ENCODE results near the gene MEMO1. TPM values are rescaled to one million over a fixed set of nuclear protein-coding genes. Genes with fewer than 3 reads are reported as not detected.
"Not testable (repeated sequence)": the region's sequence is repeated elsewhere in the genome, so short reads cannot be mapped to it uniquely, and the experiment has no call there.

Gene MEMO1
- polyA plus RNA-seq, 1 donor, result 41.8 TPM

DNA sequence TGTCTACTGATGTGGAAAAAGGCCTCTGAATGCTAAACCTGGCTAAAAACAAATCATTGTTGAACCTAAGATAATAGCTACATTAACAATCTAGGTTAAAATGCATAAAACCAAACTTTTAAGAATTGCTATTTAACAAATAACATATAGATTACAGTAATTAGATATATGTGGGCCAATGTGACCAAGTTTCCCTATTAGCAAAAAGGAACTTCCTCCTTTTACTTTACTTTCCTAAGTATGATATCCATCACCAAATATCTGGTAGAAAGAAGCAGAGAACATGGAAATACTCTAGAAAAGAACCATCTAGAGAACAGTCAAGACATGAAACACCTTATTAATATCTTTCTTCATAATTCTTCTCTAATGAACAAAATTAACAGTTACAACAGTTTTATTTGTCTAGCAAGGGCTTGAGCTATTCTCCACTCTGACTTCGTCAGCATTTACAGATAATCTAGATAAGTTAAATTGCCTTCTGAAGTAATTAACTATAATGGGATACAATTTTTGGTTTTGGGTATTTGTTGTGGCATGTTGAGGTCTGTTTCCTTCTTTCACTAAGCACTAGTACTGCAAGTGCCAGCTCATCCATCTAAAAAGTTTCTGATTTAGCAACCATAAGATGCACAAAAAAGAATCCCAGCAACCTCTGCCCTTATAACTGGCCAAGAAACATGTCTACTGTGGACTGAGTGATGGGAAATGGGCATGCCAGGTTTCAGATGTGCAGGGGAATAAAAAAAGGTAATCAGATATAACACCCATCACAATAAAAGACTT is 53.3 kb downstream of the MEMO1 start:
- no peak for DNase-seq (ENCODE audit: low read depth)

DNA sequence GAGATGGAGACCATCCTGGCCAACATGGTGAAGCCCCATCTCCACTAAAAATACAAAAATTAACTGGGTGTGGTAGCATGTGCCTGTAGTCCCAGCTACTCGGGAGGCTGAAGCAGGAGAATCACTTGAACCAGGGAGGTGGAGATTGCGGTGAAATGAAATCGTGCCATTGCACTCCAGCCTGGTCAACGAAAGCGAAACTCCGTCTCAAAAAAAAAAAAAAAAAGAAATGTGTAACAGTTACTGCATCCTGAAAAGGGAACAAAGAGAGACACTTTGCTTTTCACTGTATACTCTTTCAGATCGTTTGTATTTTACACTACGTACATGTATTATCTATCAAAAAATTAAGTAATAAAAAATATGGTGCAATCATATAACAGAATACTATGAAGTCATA is 53.9 kb downstream of the MEMO1 start:
- DNase-seq (ENCODE audit: low read depth), result not testable (repeated sequence)

DNA sequence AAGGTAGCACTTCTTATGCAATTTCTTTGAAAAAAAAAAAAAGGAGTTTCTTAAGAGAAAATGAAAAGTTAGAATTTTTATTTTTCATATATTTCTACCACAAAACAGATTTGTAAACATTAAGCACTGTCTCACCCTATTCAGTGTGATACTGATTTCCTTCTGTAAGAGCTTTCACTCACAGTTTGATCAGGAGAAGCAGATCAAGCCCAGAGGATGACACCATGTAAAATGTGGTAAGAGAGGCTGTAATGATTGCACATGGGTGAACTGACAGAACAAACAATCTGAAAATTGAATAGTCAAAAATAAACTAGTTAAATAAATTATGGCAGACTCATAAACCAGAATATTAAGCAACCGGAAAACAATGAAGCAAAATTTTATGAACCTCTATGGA is 54.5 kb downstream of the MEMO1 start:
- DNase-seq (ENCODE audit: low read depth), result no peak

DNA sequence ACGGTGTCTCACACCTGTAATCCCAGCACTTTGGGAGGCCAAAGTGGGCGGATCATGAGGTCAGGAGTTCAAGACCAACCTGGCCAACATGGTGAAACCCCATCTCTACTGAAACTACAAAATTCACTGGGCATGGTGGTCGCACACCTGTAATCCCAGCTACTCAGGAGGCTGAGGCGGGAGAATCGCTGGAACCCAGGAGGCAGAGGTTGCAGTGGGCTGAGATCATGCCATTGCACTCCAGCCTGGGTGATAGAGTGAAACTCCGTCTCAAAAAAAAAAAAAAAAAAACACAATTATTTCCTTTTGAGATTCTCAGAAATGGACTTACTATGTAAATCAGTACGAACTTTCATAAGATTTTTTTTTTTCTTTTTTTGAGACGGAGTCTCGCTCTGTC is 57.7 kb downstream of the MEMO1 start:
- not testable (repeated sequence) for DNase-seq (ENCODE audit: low read depth)

DNA sequence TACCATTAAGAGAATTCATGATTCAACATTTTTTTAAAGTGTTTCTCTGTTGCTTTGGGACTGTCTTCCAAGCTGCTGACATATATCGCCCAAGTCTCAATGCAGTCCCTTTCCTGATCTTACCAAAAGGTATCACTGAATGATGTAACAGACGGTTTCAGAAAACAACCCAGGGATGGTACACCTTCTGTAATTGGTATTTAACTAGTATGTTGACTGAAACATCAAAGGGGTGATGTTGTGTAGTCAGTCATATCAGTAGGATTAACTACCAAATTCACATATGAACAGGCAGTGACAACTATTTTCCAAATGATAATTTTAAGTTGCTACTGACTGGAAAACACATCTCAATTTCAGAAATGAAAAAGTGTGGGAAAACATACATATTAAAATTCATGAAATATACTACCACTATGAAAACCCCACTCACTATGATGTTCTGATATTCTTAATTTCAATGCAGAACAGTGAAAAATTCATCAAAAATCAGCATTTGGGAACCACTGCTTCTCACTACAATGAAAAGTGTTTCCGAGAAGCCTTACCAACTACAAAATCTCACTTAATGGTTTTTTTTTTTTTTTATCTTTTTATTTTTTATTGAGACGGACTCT is 59.8 kb downstream of the MEMO1 start:
- no peak for DNase-seq (ENCODE audit: low read depth)

DNA sequence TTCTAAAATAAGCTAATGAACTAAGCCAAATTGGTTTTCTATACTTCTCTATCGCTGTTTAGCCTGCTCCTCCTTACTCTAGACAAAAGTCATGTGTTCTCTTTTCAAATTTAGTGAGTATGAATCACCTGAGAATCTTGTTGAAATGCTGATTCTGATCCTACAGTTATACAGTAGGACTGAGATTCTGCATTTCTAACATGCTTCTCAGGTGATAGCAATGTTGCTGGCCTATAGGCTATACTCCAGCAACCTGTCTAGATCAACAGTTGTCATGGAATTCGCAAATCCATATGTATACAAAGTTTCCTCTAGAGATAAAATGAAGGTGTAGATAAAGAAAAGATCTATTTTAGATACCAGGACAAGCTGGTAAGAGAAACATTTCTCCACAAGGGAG is 62.9 kb downstream of the MEMO1 start:
- DNase-seq (ENCODE audit: low read depth), result no peak

DNA sequence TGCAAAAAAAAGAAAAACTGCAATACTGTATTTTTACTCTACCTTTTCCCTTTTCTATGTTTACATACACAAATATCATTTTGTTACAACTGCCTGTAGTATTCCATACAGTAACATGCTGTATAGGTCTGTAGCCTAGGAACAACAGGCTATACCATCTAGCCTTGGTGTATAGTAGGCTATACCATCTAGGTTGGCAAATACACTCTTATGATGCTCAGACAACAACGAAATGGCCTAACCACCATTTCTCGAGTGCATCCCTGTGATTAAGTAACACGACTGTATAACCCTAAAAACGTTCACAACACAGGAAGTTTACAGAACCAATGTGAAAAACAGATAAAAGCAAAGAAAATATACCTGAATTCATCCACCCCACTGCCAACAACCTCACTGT is 64.0 kb downstream of the MEMO1 start:
- DNase-seq (ENCODE audit: low read depth), result no peak

DNA sequence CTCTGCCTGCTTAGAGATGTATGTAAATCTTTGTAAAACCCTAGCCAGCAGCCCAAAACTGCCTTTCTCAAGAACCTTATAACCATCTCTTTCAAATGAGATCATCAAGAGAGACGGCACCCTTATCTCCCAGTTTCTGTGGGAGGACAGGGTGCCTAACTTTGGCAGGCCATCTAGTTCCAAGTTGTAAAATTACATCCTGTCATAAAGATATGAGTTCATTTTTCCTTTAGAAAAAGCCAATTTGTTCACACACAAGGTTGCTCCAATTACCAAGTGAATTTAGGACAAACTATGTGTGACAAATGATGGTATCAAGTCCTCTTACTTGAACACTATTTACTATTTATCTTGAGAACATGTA is 65.3 kb downstream of the MEMO1 start:
- no peak for DNase-seq (ENCODE audit: low read depth)

DNA sequence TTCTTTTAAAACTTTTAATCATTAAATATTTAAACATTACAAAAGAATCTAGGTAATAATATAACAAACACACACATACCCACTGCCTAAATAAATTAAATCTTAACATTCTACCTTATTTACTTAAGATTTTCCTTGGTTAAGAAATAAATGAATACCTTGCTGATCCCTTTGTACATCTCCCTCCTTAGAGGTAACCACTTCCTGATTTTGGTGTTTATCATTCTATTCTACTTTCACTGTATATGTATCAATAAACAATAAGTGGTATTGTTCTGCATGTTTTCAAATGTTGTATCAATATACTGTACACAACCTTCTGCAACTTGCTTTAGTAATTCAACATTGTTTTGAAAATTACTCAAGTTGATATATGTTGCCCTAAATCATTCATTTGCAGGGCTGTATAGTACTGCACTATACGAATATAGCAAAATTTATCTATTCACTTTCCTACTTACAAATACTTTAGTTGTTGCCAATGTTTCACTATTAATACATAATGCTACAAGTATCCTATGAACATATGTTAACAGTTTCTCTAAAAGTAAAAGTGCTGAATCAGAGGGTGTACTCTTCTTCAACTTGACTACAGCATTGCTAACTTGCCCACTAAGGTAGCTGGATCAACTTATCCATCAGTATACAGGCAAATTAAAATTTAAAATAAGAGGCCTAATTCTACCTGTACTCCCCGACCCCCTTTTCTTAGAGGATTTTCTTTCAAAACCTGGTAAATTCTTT is 65.8 kb downstream of the MEMO1 start:
- DNase-seq (ENCODE audit: low read depth), result no peak

DNA sequence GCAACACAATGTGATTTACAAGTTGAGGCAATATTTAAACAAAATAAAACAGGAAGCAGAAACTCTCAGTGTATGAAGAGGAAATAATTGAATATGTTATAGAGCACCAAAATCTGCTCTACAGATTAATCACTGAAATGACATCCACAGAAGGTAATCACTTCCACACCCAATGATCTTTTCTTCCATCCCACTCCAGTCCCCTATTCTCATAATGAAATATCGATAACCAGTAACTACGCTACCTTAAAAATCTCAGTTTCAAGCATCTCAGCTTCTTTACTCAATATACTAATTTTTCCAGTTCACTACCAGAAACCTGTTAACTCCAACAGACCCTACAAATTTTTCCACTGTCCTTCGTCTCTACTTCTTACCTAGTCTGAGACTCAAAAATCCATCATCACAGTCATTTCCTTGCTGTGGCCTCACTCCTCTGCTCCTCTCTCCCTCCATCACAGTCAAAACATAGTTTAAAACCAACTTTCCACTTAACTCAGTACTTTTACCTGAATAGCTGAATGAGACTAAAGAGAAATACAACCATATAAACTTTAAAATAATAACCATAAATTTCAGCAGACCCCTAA is 67.1 kb downstream of the MEMO1 start:
- DNase-seq (ENCODE audit: low read depth), result no peak

DNA sequence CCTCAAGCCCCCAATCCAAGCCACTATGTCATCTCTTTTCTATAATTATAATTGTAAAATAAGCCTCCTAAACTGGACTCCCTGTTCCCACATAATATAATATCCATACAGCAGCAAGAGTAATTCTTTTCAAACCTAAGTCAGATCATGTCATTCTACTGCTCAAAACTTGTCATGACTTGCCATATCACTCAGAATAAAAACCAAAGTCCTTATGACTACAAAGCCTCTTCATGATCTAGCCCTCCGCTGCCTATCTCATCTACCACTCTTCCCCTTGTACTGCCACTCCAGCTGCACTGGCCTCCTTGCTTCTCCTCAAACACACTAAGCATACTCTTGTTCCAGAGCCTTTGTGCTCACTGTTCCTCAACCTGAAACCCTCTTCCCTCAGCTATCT is 69.9 kb downstream of the MEMO1 start:
- no peak for DNase-seq (ENCODE audit: low read depth)

DNA sequence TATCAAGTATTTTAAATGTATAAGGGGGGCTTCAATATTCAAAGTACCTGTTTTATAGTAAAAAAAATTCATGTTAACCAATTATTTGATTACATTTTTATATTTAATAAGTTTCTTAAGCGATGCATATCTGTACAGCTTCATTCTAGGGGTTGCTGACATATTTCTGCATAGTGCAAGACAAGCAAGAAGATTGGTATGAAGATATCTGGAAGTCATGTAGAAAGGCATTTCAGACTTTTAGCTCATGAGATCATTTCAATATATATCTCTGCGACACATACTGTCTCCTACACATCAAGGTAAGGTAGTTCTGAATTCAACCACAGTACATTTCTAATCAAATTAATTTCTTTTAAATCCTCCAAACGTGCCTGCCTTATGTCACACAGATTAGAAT is 73.1 kb downstream of the MEMO1 start:
- DNase-seq (ENCODE audit: low read depth), result no peak

DNA sequence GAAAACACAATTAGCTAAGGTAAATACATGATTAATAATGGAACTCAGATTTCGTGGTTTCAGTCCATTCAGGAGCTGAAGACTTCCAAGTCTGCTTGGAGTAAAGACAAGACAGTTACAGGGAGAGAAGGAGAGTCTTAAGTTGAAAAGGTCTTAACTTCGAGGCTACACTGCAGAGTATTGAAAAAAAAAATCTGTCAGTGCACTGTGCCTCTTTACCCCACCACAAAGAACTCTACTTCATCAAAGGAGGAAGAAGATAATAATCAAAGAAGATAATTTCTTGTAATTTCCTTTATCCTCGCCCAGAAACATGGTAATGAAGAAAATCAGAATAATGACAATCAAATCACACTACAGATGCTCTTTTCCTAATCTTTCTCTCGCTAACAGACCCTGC is 75.4 kb downstream of the MEMO1 start:
- no peak for DNase-seq (ENCODE audit: low read depth)

DNA sequence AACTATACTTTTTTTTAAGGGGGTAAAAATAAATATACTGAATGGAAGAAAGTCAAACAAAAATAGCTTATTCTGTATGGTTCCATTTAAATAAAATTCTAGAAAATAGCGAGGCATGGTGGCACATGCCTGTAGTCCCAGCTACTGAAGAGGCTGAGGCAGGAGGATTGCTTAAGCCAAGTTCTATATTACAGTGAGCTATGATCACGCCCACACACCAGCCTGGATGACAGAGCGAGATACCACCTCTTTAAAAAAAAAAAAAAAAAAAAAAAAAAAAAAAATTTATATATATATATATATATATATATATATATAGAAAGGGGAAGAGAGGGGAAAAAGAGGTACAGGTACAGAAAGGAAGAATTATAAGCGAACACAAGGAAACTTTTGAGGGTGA is 77.7 kb downstream of the MEMO1 start:
- no peak for DNase-seq (ENCODE audit: low read depth)

DNA sequence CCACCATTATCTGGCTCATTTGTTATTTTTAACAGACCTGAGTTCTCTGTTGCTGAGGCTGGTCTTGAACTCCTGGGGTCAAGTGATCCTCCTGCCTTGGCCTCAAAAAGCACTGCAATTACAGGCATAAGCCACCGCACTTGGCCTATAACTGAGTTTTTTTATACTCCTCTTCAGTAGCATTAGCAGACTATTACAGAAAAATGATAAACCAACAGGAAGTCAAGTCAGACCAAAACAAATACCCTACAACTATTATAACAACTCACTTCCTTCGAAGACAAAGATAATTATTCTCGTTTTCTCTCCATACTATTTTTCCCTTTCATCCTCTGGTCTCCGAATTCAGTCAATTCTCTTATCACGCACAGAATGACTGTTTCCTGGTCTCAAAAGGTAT is 78.2 kb downstream of the MEMO1 start:
- DNase-seq (ENCODE audit: low read depth), result no peak

DNA sequence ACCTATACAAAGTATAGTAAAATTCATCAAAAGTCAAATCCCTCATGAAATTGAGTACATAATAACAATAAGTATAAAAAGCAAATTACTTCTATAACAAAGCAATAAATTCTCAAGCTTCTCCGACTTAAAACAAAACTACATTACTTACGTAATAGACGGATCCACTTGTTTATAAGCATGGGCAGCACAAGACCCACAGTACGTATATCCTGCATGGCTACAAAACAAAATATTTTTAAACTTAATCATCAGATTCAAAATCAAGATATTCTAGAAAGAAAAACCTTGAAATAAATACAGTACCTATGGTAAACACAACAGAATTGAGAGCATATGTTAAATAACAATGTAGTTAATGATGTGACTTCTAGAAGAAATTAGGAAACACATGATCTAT is 78.9 kb downstream of the MEMO1 start:
- no peak for DNase-seq (ENCODE audit: low read depth)

DNA sequence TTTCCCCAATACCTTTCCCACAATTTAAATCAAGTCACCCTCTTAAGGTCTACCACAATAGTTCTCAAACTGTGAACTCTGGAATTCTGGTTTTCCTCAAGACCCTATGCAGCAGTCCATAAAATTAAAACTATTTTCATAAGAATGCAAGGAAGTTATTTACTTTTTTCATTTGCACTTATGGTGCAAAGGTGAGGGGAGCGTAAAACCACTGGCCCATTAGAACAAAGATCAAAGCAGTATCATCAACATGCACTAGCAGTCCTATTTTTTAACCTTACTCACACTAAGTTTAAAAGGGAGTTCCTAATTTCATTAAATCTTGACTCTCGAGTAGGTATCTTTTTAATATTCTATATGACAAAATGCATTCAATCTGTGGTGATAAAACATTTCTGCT is 85.3 kb downstream of the MEMO1 start:
- no peak for DNase-seq (ENCODE audit: low read depth)

DNA sequence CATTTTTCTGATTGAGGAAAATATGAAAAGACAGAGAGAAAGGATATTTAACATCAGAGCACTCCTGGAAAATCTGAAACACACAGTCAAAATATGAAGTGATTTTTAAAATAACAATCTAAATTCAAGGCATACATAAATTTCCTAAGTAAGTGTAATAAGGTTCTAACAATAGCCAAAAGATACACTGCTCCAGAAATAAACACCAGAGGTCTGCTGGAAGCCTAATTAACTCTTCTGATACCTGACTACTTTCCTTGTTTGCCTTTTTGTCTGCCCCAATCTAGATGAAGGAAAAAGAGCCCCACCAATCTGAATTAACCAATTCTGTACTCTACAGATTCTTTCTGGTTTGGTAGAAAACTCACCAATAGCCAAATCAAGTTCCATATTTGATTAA is 87.1 kb downstream of the MEMO1 start:
- DNase-seq (ENCODE audit: low read depth), result no peak

DNA sequence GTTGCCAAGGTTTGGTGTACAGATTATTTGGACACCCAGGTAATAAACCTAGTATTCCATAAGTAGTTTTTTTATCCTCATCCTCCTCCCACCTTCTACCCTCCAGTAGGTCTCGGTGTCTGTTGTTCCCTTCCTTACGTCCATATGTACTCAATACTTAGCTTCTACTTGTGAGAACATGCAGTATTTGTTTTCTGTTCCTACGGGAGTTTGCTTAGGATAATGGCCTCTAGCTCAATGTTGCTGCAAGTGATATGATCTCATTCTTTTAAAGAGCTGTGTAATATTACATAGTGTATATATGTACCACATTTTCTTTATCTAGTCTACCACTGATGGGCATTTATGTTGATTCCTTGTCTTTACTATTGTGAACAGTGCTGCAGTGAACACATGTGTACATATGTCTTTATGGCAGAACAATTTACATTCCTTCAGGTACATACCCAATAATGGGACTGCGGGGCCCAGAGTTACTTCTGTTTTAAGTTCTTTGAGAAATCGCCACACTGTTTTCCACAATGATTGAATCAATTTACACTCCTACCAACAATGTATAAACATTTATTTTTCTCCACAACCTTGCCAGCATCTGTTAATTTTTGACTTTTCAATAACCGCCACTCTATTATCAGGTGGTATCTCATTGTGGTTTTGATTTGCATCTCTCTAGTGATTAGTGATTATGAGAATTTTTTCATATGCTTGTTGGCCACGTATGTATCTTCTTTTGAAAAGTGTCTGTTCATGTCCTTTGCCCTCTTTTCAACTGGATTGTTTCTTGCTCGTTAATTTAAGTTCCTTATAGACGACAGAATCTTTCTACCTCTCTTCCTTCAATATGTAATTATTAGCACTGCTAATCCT is 88.0 kb downstream of the MEMO1 start:
- DNase-seq (ENCODE audit: low read depth), result no peak

DNA sequence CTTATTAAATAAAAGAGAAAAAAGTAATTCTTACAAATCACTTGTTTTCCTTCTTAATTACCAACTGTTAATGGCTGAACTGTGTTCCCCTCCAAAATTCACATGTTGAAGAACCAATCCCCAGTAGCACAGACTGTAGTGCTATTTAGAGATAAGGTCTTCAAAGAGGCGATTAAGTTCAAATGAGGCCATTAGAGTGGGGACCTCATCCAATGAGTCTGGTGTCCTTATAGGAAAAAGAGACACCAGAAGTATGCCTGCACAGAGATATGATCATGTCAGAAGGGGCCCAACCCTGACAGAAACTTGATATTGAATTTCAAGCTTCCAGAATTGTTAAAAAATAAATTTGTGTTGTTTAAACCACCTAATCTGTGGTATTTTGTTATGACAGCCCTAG is 89.8 kb downstream of the MEMO1 start:
- no peak for DNase-seq (ENCODE audit: low read depth)

DNA sequence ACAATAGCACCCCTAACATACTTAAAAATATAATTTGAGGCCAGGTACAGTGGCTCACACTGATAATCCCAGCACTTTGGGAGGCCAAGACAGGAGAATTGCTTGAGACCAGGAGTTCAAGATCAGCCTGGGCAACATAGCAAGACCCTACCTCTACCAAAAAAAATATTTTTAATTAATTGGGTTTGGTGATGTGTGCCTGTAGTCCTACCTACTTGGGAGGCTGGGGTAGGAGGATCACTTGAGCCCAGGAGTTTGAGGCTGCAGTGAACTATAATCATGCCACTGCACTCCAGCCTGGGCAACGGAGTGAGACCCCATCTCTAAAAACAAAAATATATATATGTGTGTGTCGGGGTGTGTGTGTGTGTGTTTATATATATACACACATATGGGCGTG is 91.3 kb downstream of the MEMO1 start:
- no peak for DNase-seq (ENCODE audit: low read depth)

DNA sequence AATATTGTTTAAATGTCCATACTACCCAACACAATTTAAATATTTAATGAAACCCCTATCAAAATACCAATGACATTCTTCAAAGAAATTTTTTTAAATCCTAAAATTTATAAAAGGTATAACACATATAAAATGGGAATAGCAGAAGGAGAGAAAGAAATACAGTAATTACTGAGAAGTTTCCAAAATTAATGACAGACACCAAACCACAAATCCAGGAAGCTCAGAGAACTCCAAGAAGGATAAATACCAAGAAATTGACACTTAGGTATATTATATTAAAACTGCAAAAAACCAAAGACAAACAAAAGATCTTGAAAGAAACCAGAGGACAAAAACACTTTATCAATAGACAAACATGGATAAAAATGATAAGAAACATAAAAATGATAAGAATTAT is 101.1 kb downstream of the MEMO1 start:
- DNase-seq (ENCODE audit: low read depth), result no peak

Measured in forelimb muscle (tissue), 1 donor.